HG03442 (cell line): Measurements from ENCODE around the gene SYPL2.
"Not testable (repeated sequence)": the region's sequence is repeated elsewhere in the genome, so short reads cannot be mapped to it uniquely, and the experiment has no call there.

Experiments
- ATAC-seq: cut with Tn5 transposase; IDR thresholded peaks from one replicate; pipeline ENCODE4 v1.9.1; 2021; ENCODE audit warnings: mild to moderate bottlenecking, moderate library complexity; ENCODE audit not compliant: unreplicated experiment

SYPL2 gene

GRCh38 chr1:109466452-109467300, at the start of gene SYPL2:
Gene SYPL2, plus strand, starts transcription at chr1:109466546. Its CDS starts 298 bp downstream, at chr1:109466844.
- ATAC-seq, result no peak

- ATAC-seq, result no peak
These were observed 42.8 kb upstream of the SYPL2 start for GRCh38 chr1:109423498-109423897.

DNA sequence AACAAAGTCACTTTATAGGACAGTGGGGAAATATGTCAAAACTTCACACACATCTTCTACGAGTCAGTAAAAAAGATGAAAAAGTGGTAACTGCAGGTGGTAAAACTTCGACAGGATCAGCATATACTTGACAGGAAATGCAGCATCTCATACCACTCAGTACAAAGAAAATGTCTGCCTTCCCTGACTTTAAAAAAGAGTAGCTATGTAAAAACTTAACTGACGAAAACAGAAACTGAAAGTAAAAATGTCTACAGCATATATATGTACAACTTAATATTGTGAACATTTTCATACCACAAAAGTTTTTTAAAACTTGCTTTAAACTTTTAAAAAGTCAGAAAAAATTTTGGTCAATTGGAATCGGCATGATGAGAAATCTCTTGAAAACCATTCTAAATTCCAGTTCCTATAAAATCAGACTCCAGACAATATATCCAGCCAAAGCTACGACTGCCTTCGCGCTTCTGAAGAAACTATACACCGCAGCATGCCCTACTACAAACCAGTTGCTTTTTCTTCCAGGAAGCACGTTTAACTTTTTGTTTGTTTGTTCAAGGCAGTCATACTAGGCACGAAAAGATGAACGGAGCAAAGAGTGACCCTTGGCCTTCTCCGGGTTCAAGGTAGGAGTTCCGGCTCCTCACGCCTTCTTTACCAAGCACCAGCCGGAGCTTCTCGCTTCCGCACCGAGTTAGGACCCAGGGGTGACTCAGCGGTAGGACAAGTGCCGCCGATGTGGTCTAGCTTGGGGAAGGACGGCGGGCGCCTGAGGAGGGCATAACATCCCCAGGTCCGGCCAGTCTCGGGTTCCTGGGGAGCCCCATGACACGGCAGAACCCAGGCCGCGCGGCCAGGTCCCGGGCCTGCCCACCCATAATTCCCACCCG, 40.7 kb upstream of the SYPL2 start:
- ATAC-seq, result peak; percentile 31

GRCh38 chr1:109426281-109427170, 39.8 kb upstream of the SYPL2 start, which contains the start of gene PSMA5:
Gene PSMA5, minus strand, starts transcription at chr1:109426448. Its CDS starts 118 bp downstream, at chr1:109426330.
- peak; percentile 95 for ATAC-seq

DNA sequence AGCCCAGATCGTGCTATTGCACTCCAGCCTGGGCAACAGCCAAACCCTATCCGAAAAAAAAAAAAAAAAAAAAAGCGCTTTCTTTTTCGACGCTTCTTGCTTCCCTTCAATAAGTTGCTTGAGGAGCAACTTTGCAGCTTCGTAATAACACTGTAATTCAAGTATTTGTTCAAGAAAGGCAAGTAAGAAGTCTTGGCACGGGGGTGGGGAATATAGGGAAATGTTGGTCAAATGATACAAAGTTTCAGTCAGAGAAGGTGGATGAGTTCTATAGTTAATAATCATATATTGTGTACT, 39.2 kb upstream of the SYPL2 start:
- no peak for ATAC-seq

- ATAC-seq, result no peak
These were observed 34.0 kb upstream of the SYPL2 start for GRCh38 chr1:109432336-109432735.

DNA sequence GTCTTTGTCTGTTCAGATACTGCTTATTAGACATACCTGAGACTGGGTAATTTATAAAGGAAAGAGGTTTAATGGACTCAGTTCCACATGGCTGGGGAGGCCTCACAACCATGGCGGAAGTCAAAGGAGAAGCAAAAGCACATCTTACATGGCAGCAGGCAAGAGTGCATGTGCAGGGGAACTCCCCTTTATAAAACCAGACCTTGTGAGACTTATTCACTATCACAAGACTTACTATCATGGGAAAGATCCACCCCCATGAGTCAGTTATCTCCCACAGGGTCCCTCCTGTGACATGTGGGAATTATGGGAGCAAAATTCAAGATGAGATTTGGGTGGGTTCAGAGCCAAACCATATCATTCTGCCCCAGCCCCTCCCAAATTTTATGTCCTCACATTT, 33.0 kb upstream of the SYPL2 start:
- no peak for ATAC-seq

GRCh38 chr1:109434484-109434883, 31.9 kb upstream of the SYPL2 start:
- ATAC-seq, result no peak

DNA sequence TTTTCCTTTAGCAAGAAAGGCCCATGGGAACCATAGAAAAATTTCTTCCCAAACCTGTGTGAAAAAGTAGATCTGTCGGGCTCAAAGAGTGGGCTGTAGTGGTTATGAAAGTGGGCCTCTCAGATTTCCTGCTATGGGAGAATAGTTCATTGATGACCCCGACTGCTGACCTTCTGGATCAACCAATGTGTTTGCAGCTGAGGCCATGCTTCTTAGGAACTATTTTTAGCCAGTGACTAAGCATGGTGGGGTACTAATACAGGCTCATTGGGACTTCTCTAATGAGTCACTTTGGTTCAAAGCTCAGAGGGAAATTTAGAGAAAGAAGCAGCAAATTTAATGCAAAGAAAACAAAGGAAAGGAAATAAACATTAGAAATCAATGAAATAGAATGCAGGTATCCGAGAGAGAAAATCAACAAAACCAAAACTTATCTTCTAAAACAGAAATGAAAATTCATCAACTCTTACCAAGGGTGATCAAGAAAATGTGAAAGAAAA, 27.5 kb upstream of the SYPL2 start:
- ATAC-seq, result peak; percentile 67

GRCh38 chr1:109441069-109441468, 25.3 kb upstream of the SYPL2 start:
- no peak for ATAC-seq

- no peak for ATAC-seq
These were observed 22.9 kb upstream of the SYPL2 start for GRCh38 chr1:109443476-109443875.

DNA sequence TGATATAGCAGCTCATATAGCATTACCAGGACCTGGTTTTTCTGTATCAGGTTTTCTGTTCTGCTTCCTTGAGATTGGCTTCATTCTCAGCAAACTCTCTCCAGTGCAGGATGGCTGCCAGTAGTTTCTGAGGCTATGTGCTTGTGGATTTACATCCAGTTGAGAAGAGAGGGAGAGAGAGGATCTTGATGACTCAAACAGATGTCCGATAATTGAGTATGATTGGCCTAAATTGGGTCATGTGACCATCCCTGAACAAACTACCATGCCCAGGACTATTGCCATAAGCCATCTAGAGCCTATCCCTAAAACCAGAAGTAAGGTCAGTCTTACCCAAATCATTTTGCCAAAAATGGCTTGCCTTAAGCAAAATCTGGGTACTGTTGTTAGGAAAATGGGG, 22.0 kb upstream of the SYPL2 start:
- no peak for ATAC-seq

DNA sequence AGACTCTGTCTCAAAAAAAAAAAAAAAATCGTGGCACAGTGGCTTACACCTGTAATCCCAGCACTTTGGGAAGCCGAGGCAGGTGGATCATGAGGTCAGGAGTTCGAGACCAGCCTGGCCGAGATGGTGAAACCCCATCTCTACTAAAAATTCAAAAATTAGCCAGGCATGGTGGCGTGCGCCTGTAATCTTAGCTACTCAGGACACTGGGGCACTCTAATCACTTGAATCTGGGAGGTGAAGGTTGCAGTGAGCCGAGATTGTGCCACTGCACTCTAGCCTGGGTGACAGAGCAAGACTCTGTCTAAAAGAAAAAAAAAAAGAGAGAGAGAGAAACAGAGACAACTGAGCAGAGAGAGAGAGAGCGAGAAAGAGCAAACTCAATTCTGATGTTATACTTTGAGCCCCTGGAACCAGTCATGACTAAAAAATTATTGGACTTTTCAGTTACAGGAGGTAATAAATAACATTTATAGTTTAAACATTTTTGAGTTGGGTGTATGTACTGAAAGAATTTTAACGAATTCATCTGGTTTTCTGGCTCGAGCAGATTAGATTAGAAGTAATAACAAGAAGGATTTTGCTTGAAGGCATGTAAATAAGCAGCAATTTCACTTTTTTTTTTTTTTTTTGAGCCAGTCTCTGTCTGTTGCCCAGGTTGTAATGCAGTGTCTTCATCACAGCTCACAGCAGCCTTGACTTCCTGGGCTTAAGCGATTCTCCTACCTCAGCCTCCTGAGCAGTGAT, 20.2 kb upstream of the SYPL2 start:
- ATAC-seq, result not testable (repeated sequence)

DNA sequence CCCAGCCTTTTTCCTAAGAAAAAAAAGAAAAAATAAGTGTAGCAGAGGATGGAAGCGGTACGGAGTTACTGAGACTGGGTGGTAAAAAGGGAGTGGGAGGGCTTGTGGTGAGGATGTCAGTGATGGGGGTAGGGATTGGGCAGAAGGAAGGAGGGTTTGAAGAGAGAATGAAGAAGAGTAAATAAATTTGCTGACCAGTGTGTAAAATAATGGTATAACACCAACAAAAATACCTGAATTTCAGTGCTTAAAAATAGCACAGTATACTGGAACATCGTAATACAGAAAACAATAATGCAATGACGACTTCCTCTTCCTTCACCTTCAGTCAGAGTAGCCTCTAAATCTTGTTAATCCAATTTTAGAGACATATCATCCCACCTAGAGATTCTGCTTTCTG, 18.8 kb upstream of the SYPL2 start:
- ATAC-seq, result no peak

- no peak for ATAC-seq
These were observed 11.7 kb upstream of the SYPL2 start for GRCh38 chr1:109454497-109455133.

DNA sequence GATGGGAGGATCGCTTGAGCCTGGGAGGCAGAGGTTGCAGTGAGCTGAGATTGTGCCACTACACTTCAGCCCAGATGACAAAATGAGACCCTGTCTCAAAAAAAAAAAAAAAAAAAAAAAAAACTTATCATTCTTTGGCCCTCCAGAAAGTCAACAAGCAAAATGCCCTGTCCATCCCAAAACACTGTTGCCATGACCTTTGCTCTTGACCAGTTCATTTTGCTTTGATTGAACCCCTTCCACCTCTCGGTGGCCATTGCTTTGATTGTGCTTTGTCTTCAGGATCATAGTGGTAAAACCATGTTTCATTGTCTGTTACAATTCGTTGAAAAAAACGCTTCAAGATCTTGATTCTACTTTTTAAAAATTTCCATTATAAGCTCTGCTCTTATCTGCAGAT, 8.5 kb upstream of the SYPL2 start:
- no peak for ATAC-seq

DNA sequence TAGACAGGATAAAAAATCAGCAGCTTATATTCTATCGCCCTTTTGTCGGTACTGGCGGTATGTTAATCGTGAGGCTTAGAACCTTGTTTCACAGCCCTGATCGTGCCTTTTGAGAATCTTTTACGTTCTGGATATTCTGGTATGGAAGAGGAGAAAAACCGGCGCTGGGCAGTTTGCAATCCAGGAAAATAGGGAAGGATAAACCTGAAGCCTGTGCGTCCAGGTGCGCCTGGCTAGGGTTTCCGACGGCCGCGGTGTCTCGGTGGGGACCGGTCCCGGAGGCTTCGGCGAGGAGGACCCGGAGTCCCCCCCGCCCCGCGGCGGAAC, 258 bp upstream of the SYPL2 start:
- ATAC-seq, result no peak

DNA sequence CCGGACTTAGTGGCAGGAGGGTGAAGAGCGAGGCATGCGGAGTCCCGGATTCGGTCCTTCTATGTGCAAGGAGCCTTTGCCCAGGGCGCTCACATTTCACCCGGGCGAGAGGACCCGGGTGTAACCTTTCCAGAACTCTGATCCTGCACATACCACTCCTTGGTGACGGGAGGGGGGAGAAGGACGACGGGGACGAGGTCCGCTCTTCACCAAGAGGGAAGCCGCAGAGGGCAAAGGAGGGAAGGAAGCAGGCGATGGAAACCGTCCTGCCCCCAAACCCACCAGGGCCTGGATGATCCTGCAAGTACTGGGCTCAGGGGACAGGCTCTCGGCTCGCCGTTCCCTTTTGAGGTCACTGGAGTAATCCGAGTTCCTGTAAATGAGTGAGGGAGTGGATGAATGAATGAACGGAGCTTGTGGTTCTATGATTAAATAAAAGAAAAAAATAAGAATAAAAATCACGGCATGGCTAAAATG, 993 bp downstream of the SYPL2 start:
- no peak for ATAC-seq

- ATAC-seq, result no peak
These were observed 1.7 kb downstream of the SYPL2 start for GRCh38 chr1:109468061-109468460.

- ATAC-seq, result no peak
These were observed 2.6 kb downstream of the SYPL2 start for GRCh38 chr1:109468903-109469302.
